ENCODE data around the gene FOSL2. TPM values are rescaled to one million over a fixed set of nuclear protein-coding genes. Genes with fewer than 3 reads are reported as not detected.

FOSL2 gene
- polyA plus RNA-seq, 1 donor (not counting 4 experiments of a cell fraction or from before 2014, with no cell fraction given): 24.1 TPM

- DNase-seq (ENCODE audit: low read depth, low spot score): no peak
- Histone ChIP-seq H3K9me3 (ENCODE audit: control insufficient read depth, low read depth, low read length) (no peaks in the 10 kb centered on the region), H3K4me1 (ENCODE audit: control insufficient read depth, extremely low read depth, insufficient read depth, low read length) (peaks cover 26% of the 10 kb centered on the region), H2AFZ (ENCODE audit: control insufficient read depth, low read length) (no peak overlapping the region), H4K20me1 (ENCODE audit: control insufficient read depth, extremely low read depth, insufficient read depth, low read length) (no peaks in the 10 kb centered on the region), H3K9me1 (ENCODE audit: control insufficient read depth, extremely low read depth, insufficient read depth, low read length) (no peaks in the 10 kb centered on the region), H3K36me3 (ENCODE audit: control insufficient read depth in 2 of 2, extremely low read depth in 1 of 2, insufficient read depth in 2 of 2, low read length in 2 of 2) (no peaks in the 10 kb centered on the region), H3K27ac (ENCODE audit: control insufficient read depth, insufficient read depth, low read length) (no peak overlapping the region), H3K27me3 (ENCODE audit: control insufficient read depth, extremely low read depth, insufficient read depth, low read length) (no peaks in the 10 kb centered on the region), H3K9ac (ENCODE audit: control insufficient read depth, extremely low read depth, insufficient read depth, low read length) (no peak overlapping the region), H3K79me2 (ENCODE audit: control insufficient read depth, insufficient read depth, low read length) (no peaks in the 10 kb centered on the region), H3K4me2 (ENCODE audit: control insufficient read depth, extremely low read depth, insufficient read depth, low read depth, low read length) (no peak overlapping the region), H3K4me3 (ENCODE audit: control insufficient read depth in 2 of 3, extremely low read depth in 1 of 3, insufficient read depth in 2 of 3, low read depth in 1 of 3, low read length in 3 of 3) (no peak overlapping the region)
- FAIRE-seq: no peak
- dilution Hi-C loops (cut with MboI; ENCODE audit: extremely low pct_ligation_motif_present, low sequenced_read_pairs): no loop called here
- TF ChIP-seq CTCF (optimal IDR thresholded peaks at IDR 0.05 in 1 of 3, IDR thresholded peaks at IDR 0.05 in 1 of 3, conservative IDR thresholded peaks at IDR 0.05 in 1 of 3; ENCODE audit: extremely low read depth in 1 of 3, insufficient read depth in 2 of 3, low read length in 3 of 3) (no peak), EZH2 (IDR thresholded peaks at IDR 0.05; ENCODE audit: low read length) (no peak)
Observed at GRCh38 chr2:28373854-28374253, 18.8 kb upstream of the FOSL2 start.

GRCh38 chr2:28374331-28374730, 18.3 kb upstream of the FOSL2 start:
- no peak overlapping the region for H3K9ac ChIP-seq (ENCODE audit: control insufficient read depth, extremely low read depth, insufficient read depth, low read length)
- no peak overlapping the region for H3K27ac ChIP-seq (ENCODE audit: control insufficient read depth, insufficient read depth, low read length)
- no peaks in the 10 kb centered on the region for H3K36me3 ChIP-seq (ENCODE audit: control insufficient read depth in 2 of 2, extremely low read depth in 1 of 2, insufficient read depth in 2 of 2, low read length in 2 of 2)
- H2AFZ ChIP-seq (ENCODE audit: control insufficient read depth, low read length): no peak overlapping the region
- dilution Hi-C loops (cut with MboI; ENCODE audit: extremely low pct_ligation_motif_present, low sequenced_read_pairs): no loop called here
- no peak for DNase-seq (ENCODE audit: low read depth, low spot score)
- FAIRE-seq: no peak
- no peaks in the 10 kb centered on the region for H3K79me2 ChIP-seq (ENCODE audit: control insufficient read depth, insufficient read depth, low read length)
- no peak overlapping the region for H3K4me2 ChIP-seq (ENCODE audit: control insufficient read depth, extremely low read depth, insufficient read depth, low read depth, low read length)
- no peaks in the 10 kb centered on the region for H3K9me1 ChIP-seq (ENCODE audit: control insufficient read depth, extremely low read depth, insufficient read depth, low read length)
- no peaks in the 10 kb centered on the region for H3K27me3 ChIP-seq (ENCODE audit: control insufficient read depth, extremely low read depth, insufficient read depth, low read length)
- no peak overlapping the region for H3K4me3 ChIP-seq (ENCODE audit: control insufficient read depth in 2 of 3, extremely low read depth in 1 of 3, insufficient read depth in 2 of 3, low read depth in 1 of 3, low read length in 3 of 3)
- H4K20me1 ChIP-seq (ENCODE audit: control insufficient read depth, extremely low read depth, insufficient read depth, low read length): no peaks in the 10 kb centered on the region
- H3K9me3 ChIP-seq (ENCODE audit: control insufficient read depth, low read depth, low read length): no peaks in the 10 kb centered on the region
- H3K4me1 ChIP-seq (ENCODE audit: control insufficient read depth, extremely low read depth, insufficient read depth, low read length): peaks cover 31% of the 10 kb centered on the region
- no peak for TF ChIP-seq CTCF (optimal IDR thresholded peaks at IDR 0.05 in 1 of 3, IDR thresholded peaks at IDR 0.05 in 1 of 3, conservative IDR thresholded peaks at IDR 0.05 in 1 of 3; ENCODE audit: extremely low read depth in 1 of 3, insufficient read depth in 2 of 3, low read length in 3 of 3)
- TF ChIP-seq EZH2 (IDR thresholded peaks at IDR 0.05; ENCODE audit: low read length): no peak
